D341Med (cell line): ENCODE measurements around the gene DEGS1.

Source experiments
- DNase-seq: peaks from one replicate; pipeline ENCODE4 v3.0.0; 2012; ENCODE audit warnings: low spot score

DEGS1 gene

GRCh38 chr1:224182866-224183590 lies at the start of gene DEGS1:
Gene DEGS1, plus strand, starts transcription at chr1:224183240. Its CDS starts 97 bp downstream, at chr1:224183337.
- peak; percentile 100 for DNase-seq

- no peak for DNase-seq
These were observed 49.2 kb upstream of the DEGS1 start for GRCh38 chr1:224133741-224134299.

GRCh38 chr1:224137518-224137917 lies 45.5 kb upstream of the DEGS1 start:
- DNase-seq = no peak

- DNase-seq = no peak
These were observed 44.8 kb upstream of the DEGS1 start for GRCh38 chr1:224138198-224138597.

- DNase-seq = no peak
These were observed 41.3 kb upstream of the DEGS1 start for GRCh38 chr1:224141693-224142092.

- no peak for DNase-seq
These were observed 33.3 kb upstream of the DEGS1 start for GRCh38 chr1:224149709-224150108.

- DNase-seq = no peak
These were observed 31.9 kb upstream of the DEGS1 start for GRCh38 chr1:224151117-224151516.

- no peak for DNase-seq
These were observed 25.7 kb upstream of the DEGS1 start for GRCh38 chr1:224157316-224157715.

- DNase-seq = no peak
These were observed 23.5 kb upstream of the DEGS1 start for GRCh38 chr1:224159541-224159940.

GRCh38 chr1:224160171-224160682 lies 22.8 kb upstream of the DEGS1 start:
- DNase-seq = no peak

- DNase-seq = no peak
These were observed 20.3 kb upstream of the DEGS1 start for GRCh38 chr1:224162768-224163167.

GRCh38 chr1:224163311-224163710 lies 19.7 kb upstream of the DEGS1 start:
- DNase-seq = no peak

- DNase-seq = no peak
These were observed 14.1 kb upstream of the DEGS1 start for GRCh38 chr1:224168859-224169380.

- no peak for DNase-seq
These were observed 13.2 kb upstream of the DEGS1 start for GRCh38 chr1:224169718-224170270.

- DNase-seq = no peak
These were observed 12.7 kb upstream of the DEGS1 start for GRCh38 chr1:224170343-224170742.

- DNase-seq = peak; percentile 61
These were observed 12.1 kb upstream of the DEGS1 start for GRCh38 chr1:224170748-224171478.

GRCh38 chr1:224172229-224172628 lies 10.8 kb upstream of the DEGS1 start:
- no peak for DNase-seq

GRCh38 chr1:224173523-224173922 lies 9.5 kb upstream of the DEGS1 start:
- no peak for DNase-seq

- no peak for DNase-seq
These were observed 7.4 kb upstream of the DEGS1 start for GRCh38 chr1:224175617-224176016.

- no peak for DNase-seq
These were observed 5.6 kb upstream of the DEGS1 start for GRCh38 chr1:224177356-224177999.

- DNase-seq = no peak
These were observed 4.1 kb upstream of the DEGS1 start for GRCh38 chr1:224178894-224179293.
